Head of caudate nucleus (tissue), 42 donors: Measurements from ENCODE around the gene PCLO.
"Not testable (repeated sequence)": the region's sequence is repeated elsewhere in the genome, so short reads cannot be mapped to it uniquely, and the experiment has no call there.

ENCODE experiments used
- DNase-seq, 42 donors: peaks; one replicate each; pipeline versions ENCODE4 v3.0.0 to v3.0.0-alpha.2; 2020 to 2021; ENCODE audit warnings: mixed read lengths in 7 of 42
- intact Hi-C: fragments of 100-400 bp; cut with DNase I; formaldehyde crosslinking; loops from one replicate; pipeline ENCODE4 v1.15.0; 2022

Gene PCLO

GRCh38 chr7:83148776-83149175 is 13.9 kb downstream of the PCLO start:
- intact Hi-C loops = no loop called here
- no peak for DNase-seq

- intact Hi-C loops = no loop called here
- DNase-seq = peak in 3 of 42 donors; percentile 23 to 29 (median 28)
Measured at GRCh38 chr7:83143107-83143506, 19.6 kb downstream of the PCLO start.

DNA sequence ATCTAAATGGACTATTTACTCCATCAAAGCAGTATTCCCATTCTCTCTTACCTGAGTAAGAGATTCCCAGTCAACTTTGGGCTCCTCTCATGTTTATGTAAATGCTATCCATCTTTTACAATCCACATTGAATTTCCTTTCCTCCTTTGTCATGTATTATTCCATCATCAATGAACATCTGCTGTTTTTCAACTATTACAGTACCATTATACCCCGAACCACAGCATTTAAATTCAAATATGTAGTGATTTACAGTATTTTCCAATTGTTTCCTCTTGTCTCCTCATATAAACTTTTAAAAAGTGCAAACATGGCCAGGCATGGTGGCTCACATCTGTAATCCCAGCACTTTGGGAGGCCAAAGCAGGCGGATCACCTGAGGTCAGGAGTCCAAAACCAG is 20.3 kb downstream of the PCLO start:
- intact Hi-C loops = no loop called here
- no peak for DNase-seq

GRCh38 chr7:83141927-83142326 is 20.8 kb downstream of the PCLO start:
- intact Hi-C loops = no loop called here
- DNase-seq = no peak

GRCh38 chr7:83130623-83131545 is 31.8 kb downstream of the PCLO start:
- no peak for DNase-seq

DNA sequence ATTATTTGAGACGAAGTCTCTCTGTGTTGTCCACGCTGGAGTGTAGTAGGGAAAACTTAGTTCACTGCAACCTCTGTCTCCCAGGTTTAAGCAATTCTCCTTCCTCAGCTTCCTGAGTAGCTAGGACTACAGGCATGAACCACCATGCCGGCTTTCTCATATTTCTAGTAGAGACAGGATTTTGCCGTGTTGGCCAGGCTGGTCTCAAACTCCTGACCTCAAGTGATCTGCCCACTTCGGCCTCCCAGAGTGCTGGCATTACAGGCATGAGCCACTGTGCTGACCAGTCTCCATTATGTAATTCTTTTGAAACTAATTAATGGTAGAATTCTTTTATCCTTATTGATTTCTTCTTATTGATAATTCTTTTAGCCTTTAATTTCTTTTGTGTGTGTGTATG is 32.5 kb downstream of the PCLO start:
- intact Hi-C loops = no loop called here
- no peak for DNase-seq

More at GRCh38 chr7:83130623-83131545, 31.8 kb downstream of the PCLO start:
- intact Hi-C loops = no loop called here

GRCh38 chr7:83119494-83119893 is 43.2 kb downstream of the PCLO start:
- intact Hi-C loops = no loop called here
- no peak for DNase-seq

- no peak for DNase-seq
- intact Hi-C loops = no loop called here
Measured at GRCh38 chr7:83119026-83119382, 43.7 kb downstream of the PCLO start.

DNA sequence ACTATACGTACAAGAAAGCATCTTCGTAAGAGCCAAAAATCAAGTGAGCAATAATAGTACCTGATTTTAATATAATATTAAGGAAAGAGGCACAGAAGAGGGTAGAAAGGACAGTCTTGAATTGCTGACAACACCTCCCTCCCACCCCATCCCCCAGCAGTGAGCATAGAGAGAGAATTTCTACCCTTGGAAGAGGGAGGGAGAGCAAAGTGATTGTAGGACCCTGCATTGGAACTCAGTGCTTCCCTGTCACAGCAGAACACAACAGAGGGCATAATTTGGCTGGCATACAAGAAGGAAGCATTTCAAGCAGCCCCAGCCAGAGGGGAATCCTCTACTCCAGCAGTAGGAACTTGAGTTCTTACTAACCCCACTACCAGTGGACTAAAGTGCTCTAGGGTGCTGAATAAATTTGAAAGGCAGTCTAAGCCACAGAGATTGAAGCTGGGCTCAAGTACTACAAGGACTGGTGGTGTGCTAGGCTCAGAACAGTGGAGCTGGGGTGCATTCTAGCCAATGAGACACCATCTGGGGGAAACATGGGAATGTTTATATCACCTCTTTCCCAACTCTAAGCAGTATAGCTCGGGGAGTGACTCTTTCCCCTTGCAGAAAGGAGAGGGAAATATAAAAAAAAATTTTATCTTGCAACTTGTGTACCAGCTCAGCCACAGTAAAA is 44.2 kb downstream of the PCLO start:
- intact Hi-C loops = no loop called here
- DNase-seq = no peak

DNA sequence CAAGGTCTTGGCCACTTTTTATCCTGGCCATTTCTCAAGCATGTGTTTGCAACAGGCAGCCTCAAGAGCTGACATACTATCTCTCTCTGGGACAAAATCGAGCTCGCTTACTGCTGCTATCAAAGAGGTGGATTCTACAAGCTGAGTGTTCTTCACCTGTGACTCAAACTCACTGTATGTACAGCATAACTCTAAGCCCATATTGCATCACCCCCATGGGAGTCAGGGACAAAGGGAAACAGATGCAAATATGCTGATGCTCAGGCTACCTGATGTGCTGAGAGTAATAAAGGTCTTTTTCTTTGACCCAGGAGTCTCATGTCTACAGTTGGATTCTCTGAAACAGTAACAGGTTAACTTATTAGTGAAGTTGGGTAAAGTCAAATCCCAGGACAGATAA is 45.2 kb downstream of the PCLO start:
- intact Hi-C loops = no loop called here
- no peak for DNase-seq

- DNase-seq = no peak
- intact Hi-C loops = no loop called here
Measured at GRCh38 chr7:83111391-83111790, 51.3 kb downstream of the PCLO start.

DNA sequence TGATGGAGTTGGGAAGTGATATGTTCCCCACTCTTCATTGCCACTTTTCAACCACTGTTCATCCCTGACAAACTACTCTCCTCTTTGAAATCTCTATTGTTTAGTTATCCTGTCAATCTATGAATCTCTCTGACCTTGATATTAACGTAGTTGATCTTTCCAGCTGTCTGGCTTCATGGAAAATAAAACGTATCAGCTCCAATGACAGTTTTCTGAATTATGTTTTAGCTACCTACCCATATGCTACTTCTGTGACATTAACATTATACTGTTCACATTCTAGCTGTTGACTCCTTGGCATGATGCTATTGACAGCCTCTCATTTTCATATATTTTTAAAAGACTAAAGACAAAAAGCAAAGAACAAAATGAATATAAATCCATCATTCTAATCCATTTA is 53.3 kb downstream of the PCLO start:
- intact Hi-C loops = no loop called here
- no peak for DNase-seq

DNA sequence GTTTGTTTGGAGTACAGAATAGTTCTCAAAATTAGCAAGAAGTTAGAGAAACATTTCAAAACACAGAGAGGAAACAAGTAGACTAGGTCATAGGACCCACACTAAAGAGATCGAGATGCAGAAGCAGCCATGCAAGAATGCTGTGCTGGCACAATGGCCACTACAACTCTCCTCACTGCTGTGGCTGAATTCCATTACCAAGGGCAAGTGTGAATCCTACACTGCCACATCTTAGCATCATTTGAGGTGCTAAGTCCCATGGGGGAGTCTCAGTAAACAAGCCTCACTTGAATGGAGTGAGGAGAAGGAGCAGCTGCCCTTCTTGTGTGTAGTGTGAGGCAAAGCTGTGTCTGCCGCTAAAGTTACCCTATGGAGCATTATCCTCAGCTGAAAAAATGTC is 56.7 kb downstream of the PCLO start:
- intact Hi-C loops = no loop called here
- DNase-seq = no peak

DNA sequence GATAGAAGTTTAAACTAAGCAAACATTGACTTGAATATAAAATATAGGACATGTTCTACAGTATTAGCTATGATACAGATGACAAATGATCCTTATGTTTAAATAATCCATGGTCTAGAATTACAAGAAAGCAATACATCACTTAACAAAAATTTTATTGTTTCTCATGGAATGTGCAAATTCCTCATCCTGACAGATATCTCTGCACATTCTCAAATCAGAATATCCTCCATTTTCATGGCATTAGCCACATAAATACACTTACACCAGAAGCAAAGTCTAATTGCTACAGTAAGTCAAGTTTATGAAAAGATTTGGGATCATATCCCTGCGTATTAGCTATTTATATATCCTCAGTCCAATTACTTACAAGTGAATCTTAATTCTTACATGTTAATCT is 57.6 kb downstream of the PCLO start:
- intact Hi-C loops = no loop called here
- no peak for DNase-seq

DNA sequence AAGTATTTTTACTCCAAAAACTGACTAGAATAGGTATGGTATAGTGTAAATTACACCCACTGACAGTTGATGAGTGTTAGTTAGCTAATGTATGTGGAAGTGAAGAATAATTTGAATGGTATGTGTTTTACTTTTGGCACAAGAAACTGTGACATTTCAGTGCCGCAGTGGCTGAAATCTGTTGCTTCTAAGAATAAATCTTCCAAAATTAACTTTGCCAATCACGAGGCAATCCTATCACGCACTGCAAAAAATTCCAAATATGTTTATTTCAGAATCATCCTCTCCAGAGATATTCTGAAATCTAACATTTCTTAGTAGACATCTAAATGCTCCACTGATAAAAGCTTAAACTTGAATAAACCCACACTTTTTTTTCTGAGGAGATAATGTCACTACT is 61.2 kb downstream of the PCLO start:
- intact Hi-C loops = no loop called here

GRCh38 chr7:83096065-83096580 is 66.6 kb downstream of the PCLO start:
- intact Hi-C loops = no loop called here
- no peak for DNase-seq

More for the DNA sequence above, 61.2 kb downstream of the PCLO start:
- DNase-seq = peak in 2 of 42 donors; percentile 6 to 12

DNA sequence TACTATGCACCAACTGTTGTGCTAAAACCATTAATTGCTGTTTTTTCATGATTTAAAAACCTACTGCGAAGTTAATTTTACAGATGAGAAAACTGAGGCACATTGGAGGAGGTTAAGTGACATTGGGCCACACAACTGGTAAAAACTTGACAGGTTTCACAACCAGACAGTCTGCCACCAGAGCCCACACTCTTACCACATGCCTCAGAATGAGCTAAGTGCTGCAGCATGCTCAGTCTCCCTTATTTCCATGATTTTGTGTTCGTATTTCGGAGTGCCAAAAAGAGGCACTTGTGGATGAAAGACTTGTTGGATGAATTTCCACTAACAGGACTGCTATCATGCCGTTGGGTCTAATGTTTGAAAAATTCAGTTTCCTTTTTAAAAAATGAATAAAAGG is 77.4 kb downstream of the PCLO start:
- intact Hi-C loops = no loop called here
- DNase-seq = no peak

- DNase-seq, intact Hi-C loops: not testable (repeated sequence)
Measured at GRCh38 chr7:83079879-83080278, 82.8 kb downstream of the PCLO start.

GRCh38 chr7:83077328-83077727 is 85.4 kb downstream of the PCLO start:
- no peak for DNase-seq
- intact Hi-C loops = no loop called here
